ENCODE results near the gene CDC42BPA.

DNA sequence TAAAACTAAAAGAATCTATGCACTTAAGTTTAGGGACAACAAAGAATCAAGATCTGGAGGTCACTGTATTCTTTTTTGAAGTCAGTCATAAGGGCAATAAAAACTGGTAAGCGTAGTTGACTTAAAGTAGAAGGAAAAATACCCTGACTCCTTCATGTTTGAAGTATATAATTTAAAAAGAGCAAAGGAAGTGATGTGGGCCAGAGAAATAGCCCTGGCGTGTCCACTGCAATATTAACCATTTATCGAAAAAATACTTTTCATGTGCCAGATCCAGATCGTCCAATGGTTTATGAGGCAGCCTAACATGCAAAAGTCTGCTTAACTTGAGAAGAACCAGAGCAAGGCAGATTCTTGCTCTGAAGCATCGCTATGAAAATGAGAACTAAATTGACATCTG, 216.2 kb downstream of the CDC42BPA start:
- no peak for TF ChIP-seq POLR2A (IDR thresholded peaks at IDR 0.05; ENCODE audit: control extremely low read depth in 1 of 2, low read depth in 2 of 2, low read length in 2 of 2)
- no peak for TF ChIP-seq CBX8 (IDR thresholded peaks at IDR 0.05; ENCODE audit: borderline replicate concordance, low read depth, low read length)
- no peak for TF ChIP-seq SAP30 (IDR thresholded peaks at IDR 0.05; ENCODE audit: insufficient read depth, insufficient replicate concordance, low read length)
- TF ChIP-seq CREB1 (IDR thresholded peaks at IDR 0.05), result no peak

Measured in H1 (cell line).